Caco-2 (cell line): ENCODE data around the gene NLRP3. TPM values are rescaled to one million over a fixed set of nuclear protein-coding genes. Genes with fewer than 3 reads are reported as not detected.

Experiments used
- BruUV-seq: library from RNA; stranded (reverse); fragments of 400-500 nt; replicated peaks from 2 replicates; lab custom pipeline; 2021; lab: Mats Ljungman, UMichigan
- CTCF ChIA-PET: fragments of 300-600 bp; sonication (Branson Sonifier 250); formaldehyde crosslinking; loops from one replicate; lab custom pipeline; 2022; ENCODE audit warnings: antibody characterized with exemption; lab: Charles Lee
- POLR2A ChIA-PET: fragments of 300-600 bp; sonication (Branson Sonifier 250); formaldehyde crosslinking; loops from one replicate; lab custom pipeline; 2022; ENCODE audit warnings: antibody characterized with exemption; lab: Charles Lee
- DNase-seq, 2 experiments: peaks; one replicate each; pipeline versions ENCODE4 v3.0.0 to v3.0.0-alpha.2; 2020 to 2022
- H3K27me3 ChIP-seq: replicated peaks from 2 replicates; pipeline ENCODE4 v1.6.0; 2011; ENCODE audit warnings: low read length; ENCODE audit not compliant: control insufficient read depth, insufficient read depth
- H3K36me3 ChIP-seq: 2 replicates; pipeline ENCODE4 v1.5.1; 2011; ENCODE audit warnings: low read length; ENCODE audit not compliant: control insufficient read depth, insufficient read depth
- H3K4me1 ChIP-seq: fragments of 250-450 bp; sonication (Bioruptor Pico); 2 replicates; pipeline ENCODE4 v1.5.1; 2020; ENCODE audit warnings: mild to moderate bottlenecking
- H3K4me3 ChIP-seq: 2 replicates; pipeline ENCODE4 v1.5.1; 2011; ENCODE audit warnings: low read depth, mild to moderate bottlenecking, control low read depth, low read length
- H3K9me3 ChIP-seq: fragments of 250-450 bp; sonication (Bioruptor Pico); 2 replicates; pipeline ENCODE4 v1.5.1; 2020; ENCODE audit warnings: mild to moderate bottlenecking, moderate library complexity
- H3K27ac Mint-ChIP-seq: one replicate; pipeline ENCODE4 v1.8.0; 2022; ENCODE audit warnings: mixed read lengths; ENCODE audit not compliant: unreplicated experiment
- H3K27me3 Mint-ChIP-seq: one replicate; pipeline ENCODE4 v1.8.0; 2022; ENCODE audit warnings: mixed read lengths; ENCODE audit not compliant: insufficient read depth, unreplicated experiment
- H3K36me3 Mint-ChIP-seq: one replicate; pipeline ENCODE4 v1.8.0; 2022; ENCODE audit warnings: mild to moderate bottlenecking, mixed read lengths; ENCODE audit not compliant: insufficient read depth, unreplicated experiment
- H3K4me1 Mint-ChIP-seq: one replicate; pipeline ENCODE4 v1.8.0; 2022; ENCODE audit warnings: low read depth, mixed read lengths; ENCODE audit not compliant: unreplicated experiment
- H3K4me3 Mint-ChIP-seq: one replicate; pipeline ENCODE4 v1.8.0; 2022; ENCODE audit warnings: mild to moderate bottlenecking, moderate library complexity, mixed read lengths; ENCODE audit not compliant: unreplicated experiment
- H3K9me3 Mint-ChIP-seq: one replicate; pipeline ENCODE4 v1.8.0; 2022; ENCODE audit warnings: mixed read lengths; ENCODE audit not compliant: unreplicated experiment
- intact Hi-C: fragments of 100-400 bp; cut with micrococcal nuclease; formaldehyde crosslinking; loops from one replicate; pipeline ENCODE4 v1.10.0; 2022; ENCODE audit not compliant: unreplicated experiment
- total RNA-seq: library from RNA; stranded (reverse); gene quantifications from 2 replicates; pipeline ENCODE4 v1.2.3, GENCODE V29; 2022
- TF ChIP-seq, protein P1 (sequence below), 2 experiments: fragments of 200-600 bp in 1 of 2; IDR thresholded peaks; 1 replicate in 1 of 2; 2 replicates in 1 of 2; pipeline versions ENCODE4 v1.5.1 to v1.8.0; 2011 to 2022; ENCODE audit warnings: antibody characterized with exemption in 1 of 2, control low read depth in 1 of 2, inconsistent platforms in 1 of 2, low read depth in 1 of 2, low read length in 1 of 2, mild to moderate bottlenecking in 1 of 2, moderate library complexity in 1 of 2; ENCODE audit not compliant: insufficient read depth in 1 of 2, severe bottlenecking in 1 of 2, unreplicated experiment in 1 of 2

The NLRP3 gene
- total RNA-seq, 1 experiment from 2014 or later, result not detected

DNA sequence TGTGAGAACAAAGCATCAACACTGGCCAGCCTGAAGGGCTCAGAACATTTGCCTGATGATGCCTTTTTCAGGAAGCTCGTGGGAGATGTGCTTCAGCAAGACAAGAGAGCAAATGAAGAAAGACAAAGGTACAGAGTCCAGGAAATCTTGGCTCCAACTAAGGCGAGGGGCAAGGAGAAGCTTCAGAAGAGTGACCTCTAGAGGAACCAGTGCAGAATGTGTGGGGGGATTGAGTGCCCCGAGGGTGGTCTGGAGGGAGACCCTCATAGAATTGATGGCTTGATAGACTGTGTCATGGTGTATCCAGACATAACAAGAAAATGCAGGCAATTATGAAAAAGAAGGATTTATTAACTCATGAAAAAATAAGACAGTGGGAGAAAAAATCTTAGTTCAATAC is 15.3 kb upstream of the NLRP3 start:
- ChIA-PET CTCF (interaction anchor here (1.3 kb wide), 1 partner anchor 11 kb away, joined by 6 read pairs; no protein-coding TSS in a partner anchor), POLR2A (no interaction called here)
- H3K27me3 ChIP-seq, result no peaks in the 10 kb centered on the region
- H3K4me1 ChIP-seq, result no peaks in the 10 kb centered on the region
- H3K4me3 Mint-ChIP-seq, result no peak overlapping the region
- H3K4me1 Mint-ChIP-seq, result peaks cover 8% of the 10 kb centered on the region
- H3K27me3 Mint-ChIP-seq, result peaks cover 16% of the 10 kb centered on the region
- no peaks in the 10 kb centered on the region for H3K36me3 ChIP-seq
- no peak for DNase-seq
- intact Hi-C loops, result no loop called here
- H3K27ac Mint-ChIP-seq, result no peak overlapping the region
- TF ChIP-seq, protein P1, sequence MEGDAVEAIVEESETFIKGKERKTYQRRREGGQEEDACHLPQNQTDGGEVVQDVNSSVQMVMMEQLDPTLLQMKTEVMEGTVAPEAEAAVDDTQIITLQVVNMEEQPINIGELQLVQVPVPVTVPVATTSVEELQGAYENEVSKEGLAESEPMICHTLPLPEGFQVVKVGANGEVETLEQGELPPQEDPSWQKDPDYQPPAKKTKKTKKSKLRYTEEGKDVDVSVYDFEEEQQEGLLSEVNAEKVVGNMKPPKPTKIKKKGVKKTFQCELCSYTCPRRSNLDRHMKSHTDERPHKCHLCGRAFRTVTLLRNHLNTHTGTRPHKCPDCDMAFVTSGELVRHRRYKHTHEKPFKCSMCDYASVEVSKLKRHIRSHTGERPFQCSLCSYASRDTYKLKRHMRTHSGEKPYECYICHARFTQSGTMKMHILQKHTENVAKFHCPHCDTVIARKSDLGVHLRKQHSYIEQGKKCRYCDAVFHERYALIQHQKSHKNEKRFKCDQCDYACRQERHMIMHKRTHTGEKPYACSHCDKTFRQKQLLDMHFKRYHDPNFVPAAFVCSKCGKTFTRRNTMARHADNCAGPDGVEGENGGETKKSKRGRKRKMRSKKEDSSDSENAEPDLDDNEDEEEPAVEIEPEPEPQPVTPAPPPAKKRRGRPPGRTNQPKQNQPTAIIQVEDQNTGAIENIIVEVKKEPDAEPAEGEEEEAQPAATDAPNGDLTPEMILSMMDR (IDR thresholded peaks at IDR 0.05; ENCODE audit: insufficient read depth in 1 of 2, low read depth in 1 of 2, low read length in 1 of 2, severe bottlenecking in 1 of 2, unreplicated experiment in 1 of 2), result no peak
- no peaks in the 10 kb centered on the region for H3K9me3 ChIP-seq
- H3K36me3 Mint-ChIP-seq, result no peaks in the 10 kb centered on the region
- peaks cover 12% of the 10 kb centered on the region for H3K9me3 Mint-ChIP-seq
- no TSS peak for BruUV-seq
- H3K4me3 ChIP-seq, result no peak overlapping the region

DNA sequence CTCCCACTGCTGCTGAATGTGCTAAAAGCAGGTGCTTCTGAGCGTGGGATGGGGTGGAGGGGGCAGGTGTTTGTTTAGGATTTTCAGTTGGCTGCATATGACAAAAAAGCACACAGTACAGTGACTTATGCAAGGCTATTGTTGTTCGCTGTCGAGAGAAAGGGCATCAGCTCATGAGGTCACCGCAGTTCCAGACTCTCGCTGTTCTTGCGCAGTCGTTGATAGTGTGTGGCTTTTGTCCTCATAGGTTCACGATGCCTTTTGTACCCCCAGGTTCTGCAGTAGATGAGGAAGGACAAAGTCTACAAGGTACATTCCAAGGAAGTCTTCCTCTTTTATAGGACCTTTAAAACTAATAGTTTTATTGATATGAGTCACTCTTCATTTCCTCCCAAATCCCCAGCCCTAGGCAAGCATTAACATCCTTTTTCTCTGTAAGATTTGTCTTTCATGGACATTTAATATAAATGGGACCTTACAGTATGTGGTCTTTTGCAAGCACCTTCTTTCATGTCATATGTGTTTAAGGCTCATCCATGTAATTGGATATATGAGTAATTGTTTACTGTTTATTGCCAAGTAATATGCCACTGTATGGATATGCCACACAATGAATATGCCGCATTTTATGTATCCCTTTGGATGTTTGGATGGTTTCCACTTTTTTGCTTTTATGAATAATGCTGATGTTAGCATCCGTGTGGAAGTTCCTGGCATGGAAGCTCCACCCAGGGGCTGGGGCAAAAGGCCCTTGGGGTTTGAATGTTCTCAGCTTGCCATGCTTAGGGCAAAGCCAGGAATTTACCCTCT is 14.5 kb upstream of the NLRP3 start:
- H3K4me3 Mint-ChIP-seq, result no peak overlapping the region
- CTCF ChIA-PET, result interaction anchor here (1.3 kb wide), 1 partner anchor 12 kb away, joined by 6 read pairs; no protein-coding TSS in a partner anchor
- Histone ChIP-seq H3K27me3 (no peaks in the 10 kb centered on the region), H3K9me3 (no peaks in the 10 kb centered on the region), H3K4me1 (no peaks in the 10 kb centered on the region), H3K36me3 (no peaks in the 10 kb centered on the region), H3K4me3 (no peak overlapping the region)
- no peak overlapping the region for H3K27ac Mint-ChIP-seq
- H3K27me3 Mint-ChIP-seq, result peaks cover 16% of the 10 kb centered on the region
- no peaks in the 10 kb centered on the region for H3K36me3 Mint-ChIP-seq
- DNase-seq, result peak; percentile 11 to 45
- TF ChIP-seq, protein P1 (IDR thresholded peaks at IDR 0.05; ENCODE audit: insufficient read depth in 1 of 2, low read depth in 1 of 2, low read length in 1 of 2, severe bottlenecking in 1 of 2, unreplicated experiment in 1 of 2), result no peak
- BruUV-seq, result no TSS peak
- POLR2A ChIA-PET, result no interaction called here
- peaks cover 12% of the 10 kb centered on the region for H3K9me3 Mint-ChIP-seq
- intact Hi-C loops, result no loop called here
- H3K4me1 Mint-ChIP-seq, result peaks cover 8% of the 10 kb centered on the region

DNA sequence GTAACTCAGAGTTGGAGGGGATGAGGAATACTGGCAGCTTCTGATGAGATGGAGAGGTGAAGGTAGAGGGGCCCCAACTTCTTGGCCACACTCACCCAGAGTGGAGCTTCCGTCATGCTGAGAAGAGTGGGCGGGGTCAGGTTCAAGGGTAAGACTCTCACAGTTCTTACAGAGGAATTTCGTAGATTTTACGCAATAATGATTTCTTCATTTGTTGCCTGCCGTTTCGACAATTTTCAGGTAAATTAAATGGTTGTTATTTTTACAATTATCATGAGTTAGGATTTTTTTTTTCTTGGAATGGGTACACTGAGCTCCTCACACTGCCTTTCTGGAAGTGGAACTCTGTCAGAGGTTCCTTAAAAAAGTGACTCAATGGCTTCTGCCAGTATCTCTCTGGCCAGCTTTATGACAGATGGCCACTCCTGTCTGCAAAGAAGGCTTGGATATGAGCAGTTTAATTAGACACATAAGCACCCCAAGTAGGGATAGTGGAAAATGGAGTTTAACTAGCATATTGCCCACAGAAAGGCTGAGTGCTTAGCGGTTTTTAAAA is 13.8 kb upstream of the NLRP3 start:
- Histone ChIP-seq H3K36me3 (no peaks in the 10 kb centered on the region), H3K27me3 (no peaks in the 10 kb centered on the region), H3K4me3 (no peak overlapping the region), H3K9me3 (no peaks in the 10 kb centered on the region), H3K4me1 (no peaks in the 10 kb centered on the region)
- TF ChIP-seq, protein P1 (IDR thresholded peaks at IDR 0.05; ENCODE audit: insufficient read depth in 1 of 2, low read depth in 1 of 2, low read length in 1 of 2, severe bottlenecking in 1 of 2, unreplicated experiment in 1 of 2), result no peak
- intact Hi-C loops, result no loop called here
- no TSS peak for BruUV-seq
- no peaks in the 10 kb centered on the region for H3K36me3 Mint-ChIP-seq
- CTCF ChIA-PET, result no interaction called here
- no peak overlapping the region for H3K4me3 Mint-ChIP-seq
- POLR2A ChIA-PET, result no interaction called here
- peaks cover 12% of the 10 kb centered on the region for H3K9me3 Mint-ChIP-seq
- no peak overlapping the region for H3K27ac Mint-ChIP-seq
- peaks cover 8% of the 10 kb centered on the region for H3K4me1 Mint-ChIP-seq
- DNase-seq, result no peak
- H3K27me3 Mint-ChIP-seq, result peaks cover 16% of the 10 kb centered on the region
